H1 (cell line): ENCODE data around the gene ETV5. TPM values are rescaled to one million over a fixed set of nuclear protein-coding genes. Genes with fewer than 3 reads are reported as not detected.

Source experiments
- CTCF ChIA-PET: fragments of 300-600 bp; sonication (Branson Sonifier 250); formaldehyde crosslinking; loops from one replicate; lab custom pipeline; 2021; ENCODE audit not compliant: partially characterized antibody; lab: Charles Lee
- POLR2A ChIA-PET: fragments of 300-600 bp; sonication (Branson Sonifier 250); formaldehyde crosslinking; loops from one replicate; lab custom pipeline; 2021; ENCODE audit warnings: inconsistent platforms; ENCODE audit not compliant: partially characterized antibody; lab: Charles Lee
- DNase-seq, 2 experiments: peaks; one replicate each; pipeline versions ENCODE4 v3.0.0 to v3.0.0-alpha.2; 2010 to 2022; ENCODE audit warnings: low spot score in 2 of 2, low read depth in 1 of 2, mixed read lengths in 1 of 2
- FAIRE-seq: peaks from 2 replicates; lab custom pipeline; 2011; peaks lifted over from hg19 to GRCh38; lab: Jason Lieb, UNC
- H2AFZ ChIP-seq: 2 replicates; pipeline ENCODE4 v1.8.1; 2012; ENCODE audit warnings: low read length, inconsistent platforms
- H2AK5ac ChIP-seq: 2 replicates; pipeline ENCODE4 v1.6.1; 2013; ENCODE audit warnings: low read depth, low read length
- H2BK120ac ChIP-seq: replicated peaks from 2 replicates; pipeline ENCODE3; 2013; ENCODE audit warnings: low read depth, low read length, inconsistent platforms
- H2BK12ac ChIP-seq: 2 replicates; pipeline ENCODE4 v1.6.1; 2013; ENCODE audit warnings: low read depth, low read length
- H2BK15ac ChIP-seq: 2 replicates; pipeline ENCODE4 v1.6.1; 2013; ENCODE audit warnings: low read length
- H2BK20ac ChIP-seq: 2 replicates; pipeline ENCODE4 v1.6.1; 2013; ENCODE audit warnings: low read length
- H2BK5ac ChIP-seq: 2 replicates; pipeline ENCODE4 v1.6.1; 2013; ENCODE audit warnings: low read depth, low read length
- H3K14ac ChIP-seq: 2 replicates; pipeline ENCODE4 v1.6.1; 2013; ENCODE audit warnings: inconsistent platforms; ENCODE audit not compliant: insufficient read length
- H3K18ac ChIP-seq: 2 replicates; pipeline ENCODE4 v1.6.1; 2013; ENCODE audit warnings: low read length; ENCODE audit errors: extremely low read depth
- H3K23ac ChIP-seq: 2 replicates; pipeline ENCODE4 v1.6.1; 2013; ENCODE audit warnings: inconsistent platforms; ENCODE audit not compliant: insufficient read length
- H3K23me2 ChIP-seq: 2 replicates; pipeline ENCODE4 v1.6.1; 2013; ENCODE audit warnings: low read depth, low read length
- H3K27ac ChIP-seq: 2 replicates; pipeline ENCODE4 v1.6.1; 2011; ENCODE audit warnings: low read depth, low read length, inconsistent platforms
- H3K27me3 ChIP-seq, 4 experiments: replicated peaks in 1 of 4; 1 replicate in 1 of 4; 2 replicates in 3 of 4; pipeline versions ENCODE4 v1.6.1 to v1.8.1; 2011 to 2013; ENCODE audit warnings: low read length in 3 of 4, mild to moderate bottlenecking in 3 of 4, inconsistent platforms in 2 of 4, mixed read lengths in 2 of 4, moderate library complexity in 1 of 4; ENCODE audit not compliant: control insufficient read depth in 3 of 4, insufficient read depth in 3 of 4; ENCODE audit errors: extremely low read depth in 1 of 4
- H3K36me3 ChIP-seq, 4 experiments: 2 replicates each; pipeline versions ENCODE4 v1.6.1 to v1.8.1; 2011 to 2013; ENCODE audit warnings: mild to moderate bottlenecking in 4 of 4, low read length in 3 of 4, moderate library complexity in 2 of 4, control low read depth in 1 of 4, inconsistent platforms in 1 of 4; ENCODE audit not compliant: insufficient read depth in 4 of 4, control insufficient read depth in 2 of 4
- H3K4ac ChIP-seq: replicated peaks from 2 replicates; pipeline ENCODE3; 2013; ENCODE audit warnings: low read length, low read depth, mixed read lengths, inconsistent platforms; ENCODE audit not compliant: insufficient read length
- H3K4me1 ChIP-seq, 4 experiments: replicated peaks in 1 of 4; 1 replicate in 1 of 4; 2 replicates in 3 of 4; pipeline versions ENCODE4 v1.6.1 to v1.8.1; 2011 to 2013; ENCODE audit warnings: low read length in 3 of 4, inconsistent platforms in 2 of 4, mixed read lengths in 1 of 4; ENCODE audit not compliant: insufficient read depth in 4 of 4, control insufficient read depth in 3 of 4
- H3K4me2 ChIP-seq, 2 experiments: 2 replicates each; pipeline versions ENCODE4 v1.6.1 to v1.8.1; 2011 to 2013; ENCODE audit warnings: low read depth in 2 of 2, low read length in 2 of 2, control low read depth in 1 of 2, inconsistent platforms in 1 of 2, mild to moderate bottlenecking in 1 of 2; ENCODE audit not compliant: insufficient read depth in 1 of 2
- H3K4me3 ChIP-seq, 4 experiments: fragments of 200-600, 300-600 bp in 1 of 4; sonication (generic), shearing (Covaris generic), sonication (Bioruptor Twin) in 1 of 4; 2 replicates each; pipeline versions ENCODE4 v1.5.1 to v1.8.1; 2011 to 2016; ENCODE audit warnings: low read length in 4 of 4, low read depth in 3 of 4, control low read depth in 2 of 4, inconsistent platforms in 2 of 4, mild to moderate bottlenecking in 2 of 4, mixed read lengths in 1 of 4, moderate library complexity in 1 of 4; ENCODE audit not compliant: insufficient read depth in 2 of 4; ENCODE audit errors: extremely low read depth in 1 of 4
- H3K56ac ChIP-seq: replicated peaks from 2 replicates; pipeline ENCODE3; 2013; ENCODE audit warnings: low read depth, mild to moderate bottlenecking, mixed read lengths, low read length, inconsistent platforms; ENCODE audit not compliant: insufficient read length
- H3K79me1 ChIP-seq: 2 replicates; pipeline ENCODE4 v1.6.1; 2013; ENCODE audit warnings: low read depth, low read length, control low read depth
- H3K79me2 ChIP-seq, 2 experiments: 2 replicates each; pipeline versions ENCODE4 v1.6.1 to v1.8.1; 2012 to 2013; ENCODE audit warnings: low read length in 2 of 2, mild to moderate bottlenecking in 2 of 2, inconsistent platforms in 1 of 2; ENCODE audit not compliant: insufficient read depth in 2 of 2, control insufficient read depth in 1 of 2
- H3K9ac ChIP-seq, 4 experiments: replicated peaks in 1 of 4; 1 replicate in 1 of 4; 2 replicates in 3 of 4; pipeline versions ENCODE4 v1.6.1 to v1.8.1; 2011 to 2013; ENCODE audit warnings: low read depth in 3 of 4, low read length in 3 of 4, control low read depth in 2 of 4, mild to moderate bottlenecking in 2 of 4, moderate library complexity in 2 of 4, inconsistent platforms in 1 of 4; ENCODE audit errors: extremely low read depth in 1 of 4
- H3K9me3 ChIP-seq, 2 experiments: 2 replicates each; pipeline versions ENCODE4 v1.6.1 to v1.8.1; 2012 to 2013; ENCODE audit warnings: mild to moderate bottlenecking in 2 of 2, moderate library complexity in 2 of 2, control low read depth in 1 of 2, inconsistent platforms in 1 of 2, low read depth in 1 of 2, low read length in 1 of 2, mixed read lengths in 1 of 2; ENCODE audit not compliant: insufficient read depth in 2 of 2
- H4K20me1 ChIP-seq, 2 experiments: replicated peaks in 1 of 2; 2 replicates each; pipeline versions ENCODE3 to v1.8.1; 2011 to 2013; ENCODE audit warnings: inconsistent platforms in 2 of 2, low read length in 2 of 2, mild to moderate bottlenecking in 1 of 2; ENCODE audit not compliant: insufficient read depth in 2 of 2, control insufficient read depth in 1 of 2
- H4K5ac ChIP-seq: 2 replicates; pipeline ENCODE4 v1.6.1; 2013; ENCODE audit warnings: low read length, low read depth, mixed read lengths, inconsistent platforms; ENCODE audit not compliant: insufficient read length
- H4K8ac ChIP-seq: 2 replicates; pipeline ENCODE4 v1.8.0; 2013; ENCODE audit warnings: mild to moderate bottlenecking, moderate library complexity, low read length, inconsistent platforms; ENCODE audit not compliant: insufficient read depth; ENCODE audit errors: extremely low read depth
- H4K91ac ChIP-seq: replicated peaks from 2 replicates; pipeline ENCODE3; 2013; ENCODE audit warnings: low read length, mixed read lengths, inconsistent platforms; ENCODE audit not compliant: insufficient read length
- CBX5 ChIP-seq: fragments of 300-800, 300-1000 bp; sonication (generic); IDR thresholded peaks from 2 replicates; pipeline ENCODE4 v1.7.1; 2016; ENCODE audit warnings: antibody characterized with exemption, low read length, low read depth
- EP300 ChIP-seq, 2 experiments: IDR thresholded peaks; 1 replicate in 1 of 2; 2 replicates in 1 of 2; pipeline ENCODE4 v1.6.1; 2011 to 2012; ENCODE audit warnings: low read depth in 2 of 2, low read length in 2 of 2, mild to moderate bottlenecking in 2 of 2, borderline replicate concordance in 1 of 2, inconsistent platforms in 1 of 2, moderate library complexity in 1 of 2
- JUN ChIP-seq: IDR thresholded peaks from 2 replicates; pipeline ENCODE4 v1.6.1; 2011; ENCODE audit warnings: low read depth, mild to moderate bottlenecking, improper control_type of control experiment, low read length
- MAX ChIP-seq: IDR thresholded peaks from 2 replicates; pipeline ENCODE4 v1.6.1; 2012; ENCODE audit warnings: inconsistent platforms
- NANOG ChIP-seq: IDR thresholded peaks from 2 replicates; pipeline ENCODE4 v1.6.1; 2011; ENCODE audit warnings: low read length, low read depth, mild to moderate bottlenecking, inconsistent platforms; ENCODE audit not compliant: insufficient read depth, poor library complexity, severe bottlenecking
- PHF8 ChIP-seq: fragments of 200-600 bp; sonication (generic); conservative IDR thresholded peaks from 2 replicates; pipeline ENCODE4 v1.7.1; 2012; ENCODE audit warnings: low read depth, mild to moderate bottlenecking, inconsistent platforms, low read length, moderate library complexity
- POLR2AphosphoS5 ChIP-seq: IDR thresholded peaks from 2 replicates; pipeline ENCODE4 v1.6.1; 2011; ENCODE audit warnings: low read depth, low read length
- RBBP5 ChIP-seq: IDR thresholded peaks from 2 replicates; pipeline ENCODE4 v1.7.1; 2012; ENCODE audit warnings: low read depth, mild to moderate bottlenecking, inconsistent platforms, low read length, moderate library complexity, borderline replicate concordance
- RXRA ChIP-seq: IDR thresholded peaks from 2 replicates; pipeline ENCODE4 v1.6.1; 2011; ENCODE audit warnings: low read depth, mild to moderate bottlenecking, low read length, moderate library complexity; ENCODE audit not compliant: insufficient read depth
- SAP30 ChIP-seq: fragments of 300-600 bp; sonication (generic); IDR thresholded peaks from 2 replicates; pipeline ENCODE4 v1.7.1; 2012; ENCODE audit warnings: low read length, moderate library complexity, mild to moderate bottlenecking, inconsistent platforms; ENCODE audit not compliant: insufficient read depth, insufficient replicate concordance
- SP4 ChIP-seq: IDR thresholded peaks from 2 replicates; pipeline ENCODE4 v1.6.1; 2012; ENCODE audit warnings: low read length, inconsistent platforms
- TCF12 ChIP-seq: IDR thresholded peaks from 2 replicates; pipeline ENCODE4 v1.6.1; 2011; ENCODE audit warnings: low read depth, mild to moderate bottlenecking, low read length
- YY1 ChIP-seq: IDR thresholded peaks from 2 replicates; pipeline ENCODE4 v1.6.1; 2011; ENCODE audit warnings: low read depth, mild to moderate bottlenecking, low read length
- ZNF274 ChIP-seq: IDR thresholded peaks from 2 replicates; pipeline ENCODE4 v1.7.0; 2012; ENCODE audit warnings: low read length, borderline replicate concordance; ENCODE audit errors: extremely low read depth
- WGBS, 2 experiments: shearing (Covaris generic) in 1 of 2; methylation state at CpG; one replicate each; pipeline versions ENCODE4 v1.1.6 to v1.1.7; 2013 to 2015; ENCODE audit warnings: low lambda C conversion rate in 2 of 2, mixed read lengths in 2 of 2, inconsistent platforms in 1 of 2, low coverage in 1 of 2, missing lambda C conversion rate in 1 of 2; ENCODE audit not compliant: insufficient replicate concordance in 2 of 2, insufficient coverage in 1 of 2, insufficient read length in 1 of 2; ENCODE audit errors: extremely low coverage in 1 of 2, missing lambda C conversion rate in 1 of 2; 5-methylcytosine and 5-hydroxymethylcytosine counted together
- polyA plus RNA-seq, 7 experiments: library from polyadenylated mRNA; depleted of rRNA in 3 of 7; stranded (reverse) in 5 of 7; unstranded in 2 of 7; fragments of >200 nt in 5 of 7; fragments of 200-250 nt in 2 of 7; gene quantifications; 1 replicate in 5 of 7; 2 replicates in 1 of 7; 4 replicates in 1 of 7; pipeline versions ENCODE4 v1.2.1 to v1.2.3, GENCODE V29; 2011 to 2013; ENCODE audit warnings: missing spikeins in 2 of 7, mixed read lengths in 2 of 7
- total RNA-seq: library from RNA; stranded (reverse); fragmentation: NEBNext Ultra II Directional; extraction: Animal tissue kit (Norgen Biotek cat#: 25700); gene quantifications from 2 replicates; pipeline ENCODE4 v1.2.1, GENCODE V29; 2021

ETV5 gene
- total and polyA plus RNA-seq, 2 of the 8 experiments (the other 6 are each of a cell fraction or from before 2014, with no cell fraction given) = 13.1 to 36.9 TPM

DNA sequence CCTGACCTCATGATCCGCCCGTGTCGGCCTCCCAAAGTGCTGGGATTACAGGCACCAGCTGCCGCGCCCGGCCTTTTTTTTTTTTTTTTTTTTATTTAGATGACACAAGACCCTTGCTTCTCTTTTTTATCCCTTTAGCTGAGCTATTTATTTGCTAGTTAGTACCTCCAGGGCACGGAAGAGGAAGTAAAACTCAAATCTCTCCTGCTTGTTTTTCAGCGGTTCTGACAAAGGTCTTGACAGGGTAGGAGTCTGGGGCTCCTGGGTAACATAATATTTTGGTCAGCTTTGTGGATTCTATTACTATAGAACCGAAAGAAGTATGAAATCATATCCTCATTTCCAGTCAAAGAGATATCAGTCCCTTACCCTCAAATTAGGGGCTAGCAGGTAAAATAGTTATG lies 44.0 kb upstream of the ETV5 start:
- Histone ChIP-seq H3K79me1 (no peaks in the 10 kb centered on the region), H3K4me2 (no peak overlapping the region), H3K4ac (no peak overlapping the region), H3K23me2 (0 out of 2 replicates have a peak, but pooled peaks cover 2% of the 10 kb centered on the region), H3K27ac (no peak overlapping the region), H2BK120ac (no peak overlapping the region), H4K5ac (no peak overlapping the region), H3K9ac (no peak overlapping the region), H2AK5ac (no peak overlapping the region), H3K14ac (no peak overlapping the region), H3K4me3 (no peak overlapping the region), H2BK5ac (no peak overlapping the region), H3K4me1 (no peaks in the 10 kb centered on the region), H3K56ac (no peak overlapping the region), H3K9me3 (no peaks in the 10 kb centered on the region), H4K91ac (no peak overlapping the region), H3K79me2 (no peaks in the 10 kb centered on the region), H3K23ac (no peak overlapping the region), H2BK15ac (no peak overlapping the region), H4K8ac (no peak overlapping the region), H3K36me3 (no peaks in the 10 kb centered on the region), H2AFZ (no peak overlapping the region), H2BK12ac (no peak overlapping the region), H3K18ac (no peak overlapping the region), H2BK20ac (no peak overlapping the region), H3K27me3 (no peaks in the 10 kb centered on the region), H4K20me1 (peaks cover 0 to 1% of the 10 kb centered on the region in 2 experiments)
- ChIA-PET POLR2A (interaction anchor here (0.7 kb wide), 1 partner anchor 32 kb away, joined by 3 read pairs; no protein-coding TSS in a partner anchor), CTCF (interaction anchor here (0.5 kb wide), 1 partner anchor 87 kb away, joined by 3 read pairs; no protein-coding TSS in a partner anchor)
- FAIRE-seq (no peak), DNase-seq (no peak)
- 86% methylated on average over 8 of the region's 9 CpGs; no CpG with 5 or more reads in 1 of the 2 experiments for WGBS, 2 experiments
- no peak for TF ChIP-seq TCF12
- TF ChIP-seq RBBP5 = no peak
- TF ChIP-seq YY1 = no peak
- no peak for TF ChIP-seq NANOG
- no peak for TF ChIP-seq SAP30
- no peak for TF ChIP-seq EP300 (IDR thresholded peaks at IDR 0.05; ENCODE audit: borderline replicate concordance in 1 of 2, low read depth in 2 of 2, low read length in 2 of 2)
- TF ChIP-seq ZNF274 = no peak
- TF ChIP-seq PHF8 = no peak
- no peak for TF ChIP-seq JUN
- no peak for TF ChIP-seq CBX5
- no peak for TF ChIP-seq MAX
- TF ChIP-seq SP4 = no peak
- TF ChIP-seq RXRA = no peak
- no peak for TF ChIP-seq POLR2AphosphoS5
